ENCODE measurements around the gene STXBP6. TPM values are rescaled to one million over a fixed set of nuclear protein-coding genes. Genes with fewer than 3 reads are reported as not detected.

Gene STXBP6
- total and polyA plus RNA-seq, 12 donors: 12.2 to 49.0 (median 24.4) TPM

- no peak for TF ChIP-seq CTCF (IDR thresholded peaks at IDR 0.05)
- WGBS, 2 donors: 84 to 88% methylated on average over 2 of the region's 2 CpGs
- peaks cover 0 to 33% (median 14%) of the 10 kb centered on the region in 9 donors for H3K4me1 ChIP-seq
- DNase-seq (no peak), ATAC-seq (no peak)
- H3K9me3 ChIP-seq: no peaks in the 10 kb centered on the region
- intact Hi-C loops (cut with DNase I): no loop called here
- H3K4me3 ChIP-seq: no peak overlapping the region
- no peaks in the 10 kb centered on the region for H3K27me3 ChIP-seq
- H3K36me3 ChIP-seq: no peaks in the 10 kb centered on the region
- H3K27ac ChIP-seq: no peak overlapping the region
These were observed 70.2 kb downstream of the STXBP6 start for GRCh38 chr14:24979725-24980239.

- H3K9me3 ChIP-seq: no peaks in the 10 kb centered on the region
- no peak for TF ChIP-seq CTCF (IDR thresholded peaks at IDR 0.05)
- peaks cover 0 to 34% (median 19%) of the 10 kb centered on the region in 9 donors for H3K4me1 ChIP-seq
- no peaks in the 10 kb centered on the region for H3K27me3 ChIP-seq
- no peak overlapping the region for H3K4me3 ChIP-seq
- no peak overlapping the region for H3K27ac ChIP-seq
- 74 to 81% methylated on average over 2 of the region's 2 CpGs for WGBS, 2 donors
- intact Hi-C loops (cut with DNase I): no loop called here
- H3K36me3 ChIP-seq: no peaks in the 10 kb centered on the region
- ATAC-seq: peak in 1 of 8 donors; percentile 45
- no peak for DNase-seq
These were observed 70.9 kb downstream of the STXBP6 start for GRCh38 chr14:24978862-24979724.

GRCh38 chr14:24976602-24977001, 73.3 kb downstream of the STXBP6 start:
- no peak overlapping the region for H3K27ac ChIP-seq
- no peak for ATAC-seq
- H3K36me3 ChIP-seq: no peaks in the 10 kb centered on the region
- H3K4me1 ChIP-seq: peaks cover 0 to 37% (median 21%) of the 10 kb centered on the region in 9 donors
- no peaks in the 10 kb centered on the region for H3K27me3 ChIP-seq
- intact Hi-C loops (cut with DNase I): no loop called here
- 78 to 79% methylated on average over 3 of the region's 3 CpGs for WGBS, 2 donors
- no peak for DNase-seq
- no peaks in the 10 kb centered on the region for H3K9me3 ChIP-seq
- TF ChIP-seq CTCF (IDR thresholded peaks at IDR 0.05): no peak
- no peak overlapping the region for H3K4me3 ChIP-seq

GRCh38 chr14:24975393-24975792, 74.6 kb downstream of the STXBP6 start:
- Histone ChIP-seq H3K4me1 (peaks cover 0 to 43% (median 22%) of the 10 kb centered on the region in 9 donors), H3K27ac (peak overlapping the region in 1 of 10 donors; percentile 39), H3K27me3 (no peaks in the 10 kb centered on the region), H3K36me3 (no peaks in the 10 kb centered on the region), H3K4me3 (no peak overlapping the region), H3K9me3 (no peaks in the 10 kb centered on the region)
- 68 to 74% methylated on average over 2 of the region's 2 CpGs for WGBS, 2 donors
- no peak for DNase-seq
- intact Hi-C loops (cut with DNase I): no loop called here
- TF ChIP-seq CTCF (IDR thresholded peaks at IDR 0.05): no peak
- ATAC-seq: peak in 2 of 8 donors; percentile 22 to 52
